GM10847 (cell line): ENCODE results near the gene SNTB2.

Source experiments
- POLR2A ChIP-seq: IDR thresholded peaks from 2 replicates; pipeline ENCODE4 v1.6.1; 2011; ENCODE audit not compliant: insufficient read length; ENCODE audit errors: extremely low read depth

The SNTB2 gene

GRCh38 chr16:69197573-69197972 lies 10.6 kb downstream of the SNTB2 start:
- TF ChIP-seq POLR2A = no peak

- no peak for TF ChIP-seq POLR2A
Observed at GRCh38 chr16:69199382-69199781, 12.4 kb downstream of the SNTB2 start.

GRCh38 chr16:69201291-69201690 lies 14.3 kb downstream of the SNTB2 start:
- no peak for TF ChIP-seq POLR2A

GRCh38 chr16:69201787-69202186 lies 14.8 kb downstream of the SNTB2 start:
- no peak for TF ChIP-seq POLR2A

GRCh38 chr16:69204172-69204571 lies 17.2 kb downstream of the SNTB2 start:
- TF ChIP-seq POLR2A = no peak

GRCh38 chr16:69209735-69210134 lies 22.8 kb downstream of the SNTB2 start:
- TF ChIP-seq POLR2A = no peak

- no peak for TF ChIP-seq POLR2A
Observed at GRCh38 chr16:69217433-69217832, 30.5 kb downstream of the SNTB2 start.

- TF ChIP-seq POLR2A = no peak
Observed at GRCh38 chr16:69219279-69219678, 32.3 kb downstream of the SNTB2 start.

GRCh38 chr16:69223882-69224281 lies 36.9 kb downstream of the SNTB2 start:
- TF ChIP-seq POLR2A = no peak

GRCh38 chr16:69225121-69225520 lies 38.2 kb downstream of the SNTB2 start:
- no peak for TF ChIP-seq POLR2A

GRCh38 chr16:69233124-69233523 lies 46.2 kb downstream of the SNTB2 start:
- TF ChIP-seq POLR2A = no peak

GRCh38 chr16:69234460-69234859 lies 47.5 kb downstream of the SNTB2 start:
- TF ChIP-seq POLR2A = no peak

- no peak for TF ChIP-seq POLR2A
Observed at GRCh38 chr16:69236319-69236718, 49.4 kb downstream of the SNTB2 start.

- no peak for TF ChIP-seq POLR2A
Observed at GRCh38 chr16:69237296-69237695, 50.3 kb downstream of the SNTB2 start.

- TF ChIP-seq POLR2A = no peak
Observed at GRCh38 chr16:69239851-69240250, 52.9 kb downstream of the SNTB2 start.

- no peak for TF ChIP-seq POLR2A
Observed at GRCh38 chr16:69240331-69240730, 53.4 kb downstream of the SNTB2 start.

GRCh38 chr16:69241926-69242325 lies 55.0 kb downstream of the SNTB2 start:
- TF ChIP-seq POLR2A = no peak

- TF ChIP-seq POLR2A = no peak
Observed at GRCh38 chr16:69243479-69243878, 56.5 kb downstream of the SNTB2 start.

- TF ChIP-seq POLR2A = no peak
Observed at GRCh38 chr16:69244336-69244735, 57.4 kb downstream of the SNTB2 start.

GRCh38 chr16:69250081-69250480 lies 63.1 kb downstream of the SNTB2 start:
- no peak for TF ChIP-seq POLR2A
